HG02943 (cell line): Measurements from ENCODE around the gene TLCD1.
"Not testable (repeated sequence)": the region's sequence is repeated elsewhere in the genome, so short reads cannot be mapped to it uniquely, and the experiment has no call there.

Source experiments
- ATAC-seq: cut with Tn5 transposase; IDR thresholded peaks from one replicate; pipeline ENCODE4 v1.9.1; 2021; ENCODE audit warnings: mild to moderate bottlenecking, low read depth, moderate library complexity; ENCODE audit not compliant: unreplicated experiment

TLCD1 gene

GRCh38 chr17:28747051-28747691, 21.1 kb upstream of the TLCD1 start:
- no peak for ATAC-seq

- no peak for ATAC-seq
Measured at GRCh38 chr17:28746611-28747050, 20.6 kb upstream of the TLCD1 start.

- no peak for ATAC-seq
Measured at GRCh38 chr17:28745786-28746411, 19.9 kb upstream of the TLCD1 start.

- ATAC-seq, result no peak
Measured at GRCh38 chr17:28744972-28745785, 19.1 kb upstream of the TLCD1 start.

- ATAC-seq, result no peak
Measured at GRCh38 chr17:28744104-28744971, 18.3 kb upstream of the TLCD1 start.

- peak; percentile 47 for ATAC-seq
Measured at GRCh38 chr17:28743243-28744103, 17.4 kb upstream of the TLCD1 start, which contains the start of gene TRAF4. TRAF4 (plus strand) TSS chr17:28744011; CDS start chr17:28744113, 102 bp downstream.

- ATAC-seq, result no peak
Measured at GRCh38 chr17:28741358-28742349, 15.6 kb upstream of the TLCD1 start.

- ATAC-seq, result no peak
Measured at GRCh38 chr17:28740406-28741357, 14.6 kb upstream of the TLCD1 start.

GRCh38 chr17:28738680-28739384, 12.8 kb upstream of the TLCD1 start:
- no peak for ATAC-seq

- ATAC-seq, result no peak
Measured at GRCh38 chr17:28737770-28738679, 12.0 kb upstream of the TLCD1 start.

- no peak for ATAC-seq
Measured at GRCh38 chr17:28737316-28737715, 11.3 kb upstream of the TLCD1 start.

GRCh38 chr17:28735913-28736769, 10.1 kb upstream of the TLCD1 start:
- not testable (repeated sequence) for ATAC-seq

GRCh38 chr17:28735242-28735722, 9.2 kb upstream of the TLCD1 start:
- ATAC-seq, result no peak

GRCh38 chr17:28734712-28735241, 8.7 kb upstream of the TLCD1 start:
- no peak for ATAC-seq
